ENCODE results near the gene FOXD2.
A peak's percentile ranks its signal among the peaks of the same experiment; 100 is the strongest.

Gene FOXD2

DNA sequence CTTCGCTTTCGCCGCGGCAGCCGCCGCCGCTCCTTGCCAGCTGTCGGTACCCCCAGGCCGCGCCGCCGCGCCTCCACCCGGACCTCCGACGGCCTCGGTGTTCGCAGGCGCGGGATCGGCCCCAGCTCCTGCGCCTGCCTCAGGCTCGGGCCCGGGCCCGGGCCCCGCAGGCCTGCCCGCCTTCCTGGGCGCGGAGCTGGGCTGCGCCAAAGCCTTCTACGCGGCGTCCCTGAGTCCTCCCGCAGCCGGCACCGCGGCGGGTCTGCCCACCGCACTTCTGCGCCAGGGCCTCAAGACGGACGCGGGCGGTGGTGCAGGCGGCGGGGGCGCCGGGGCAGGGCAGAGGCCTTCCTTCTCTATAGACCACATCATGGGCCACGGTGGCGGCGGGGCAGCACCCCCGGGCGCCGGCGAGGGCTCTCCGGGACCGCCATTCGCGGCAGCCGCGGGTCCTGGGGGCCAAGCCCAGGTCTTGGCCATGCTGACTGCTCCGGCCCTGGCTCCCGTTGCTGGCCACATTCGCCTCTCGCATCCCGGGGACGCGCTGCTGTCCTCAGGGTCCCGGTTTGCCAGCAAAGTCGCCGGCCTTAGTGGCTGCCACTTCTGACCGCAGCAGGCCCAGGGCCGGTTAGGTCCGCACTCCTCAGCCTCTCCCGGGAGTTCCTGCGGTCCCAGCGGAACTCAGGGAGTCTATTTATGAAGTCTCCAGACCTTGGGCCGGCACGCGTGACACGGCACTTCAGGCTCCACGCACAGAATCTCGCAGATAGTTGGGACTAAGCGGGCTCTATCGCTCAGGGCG lies 1.4 kb downstream of the FOXD2 start:
- Histone ChIP-seq H3K27ac (ENCODE audit: low read depth, low read length) (no peak overlapping the region), H3K27me3 (ENCODE audit: control insufficient read depth in 5 of 5, insufficient read depth in 4 of 5, low read length in 5 of 5) (peaks cover 25 to 57% (median 47%) of the 10 kb centered on the region in 5 donors), H3K4me1 (ENCODE audit: control insufficient read depth in 5 of 5, insufficient read depth in 5 of 5, low read length in 5 of 5) (peaks cover 0 to 38% (median 25%) of the 10 kb centered on the region in 5 donors), H3K9me3 (ENCODE audit: control insufficient read depth in 5 of 5, low read length in 5 of 5) (no peaks in the 10 kb centered on the region), H3K9ac (ENCODE audit: low read length in 5 of 5) (no peak overlapping the region), H3K4me3 (ENCODE audit: low read depth in 1 of 5, low read length in 5 of 5) (peak overlapping the region in 1 of 5 donors; percentile 17), H3K36me3 (ENCODE audit: control insufficient read depth in 5 of 5, insufficient read depth in 5 of 5, low read length in 5 of 5) (no peaks in the 10 kb centered on the region)

DNA sequence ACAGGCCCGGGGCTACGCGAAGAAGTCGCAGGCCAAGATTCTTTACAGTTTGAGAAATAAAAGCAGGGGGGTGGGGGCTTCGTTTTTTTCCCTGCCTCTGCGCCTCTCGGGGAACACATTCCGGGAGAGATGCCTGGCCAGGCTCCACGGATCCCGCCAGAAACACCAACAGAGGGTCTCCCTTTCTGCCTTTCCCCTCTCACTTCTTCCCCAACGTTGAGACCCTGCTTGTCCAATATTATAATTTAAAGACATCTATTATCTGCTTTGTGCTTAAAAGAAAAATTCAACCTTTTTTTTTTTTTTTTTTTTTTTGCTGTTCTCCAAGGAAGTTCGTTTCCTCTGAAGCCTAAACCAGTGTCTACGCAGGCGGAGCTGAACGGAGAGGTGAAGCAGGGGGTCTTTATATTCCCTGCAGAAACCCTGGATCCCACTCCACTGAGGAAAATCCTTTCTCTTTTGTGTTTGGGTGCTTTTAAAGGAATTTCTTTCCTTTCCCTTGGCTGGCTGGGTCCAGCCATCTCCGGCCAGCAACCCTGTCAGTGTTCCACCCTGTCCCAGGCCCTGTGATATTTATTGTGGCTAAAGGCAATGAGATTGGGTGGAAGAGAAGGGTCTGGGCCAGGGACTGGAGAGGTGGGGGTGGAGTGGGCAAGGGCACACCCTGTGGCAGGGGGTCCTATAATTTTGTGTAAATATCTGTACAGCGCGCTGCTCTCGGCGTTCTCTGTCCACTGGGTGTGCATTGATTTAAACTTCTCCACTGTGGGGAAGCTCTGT lies 2.2 kb downstream of the FOXD2 start:
- Histone ChIP-seq H3K27ac (ENCODE audit: low read depth, low read length) (no peak overlapping the region), H3K4me3 (ENCODE audit: low read depth in 1 of 5, low read length in 5 of 5) (no peak overlapping the region), H3K27me3 (ENCODE audit: control insufficient read depth in 5 of 5, insufficient read depth in 4 of 5, low read length in 5 of 5) (peaks cover 32 to 59% (median 55%) of the 10 kb centered on the region in 5 donors), H3K9me3 (ENCODE audit: control insufficient read depth in 5 of 5, low read length in 5 of 5) (no peaks in the 10 kb centered on the region), H3K4me1 (ENCODE audit: control insufficient read depth in 5 of 5, insufficient read depth in 5 of 5, low read length in 5 of 5) (peaks cover 0 to 38% (median 24%) of the 10 kb centered on the region in 5 donors), H3K9ac (ENCODE audit: low read length in 5 of 5) (no peak overlapping the region), H3K36me3 (ENCODE audit: control insufficient read depth in 5 of 5, insufficient read depth in 5 of 5, low read length in 5 of 5) (no peaks in the 10 kb centered on the region)

DNA sequence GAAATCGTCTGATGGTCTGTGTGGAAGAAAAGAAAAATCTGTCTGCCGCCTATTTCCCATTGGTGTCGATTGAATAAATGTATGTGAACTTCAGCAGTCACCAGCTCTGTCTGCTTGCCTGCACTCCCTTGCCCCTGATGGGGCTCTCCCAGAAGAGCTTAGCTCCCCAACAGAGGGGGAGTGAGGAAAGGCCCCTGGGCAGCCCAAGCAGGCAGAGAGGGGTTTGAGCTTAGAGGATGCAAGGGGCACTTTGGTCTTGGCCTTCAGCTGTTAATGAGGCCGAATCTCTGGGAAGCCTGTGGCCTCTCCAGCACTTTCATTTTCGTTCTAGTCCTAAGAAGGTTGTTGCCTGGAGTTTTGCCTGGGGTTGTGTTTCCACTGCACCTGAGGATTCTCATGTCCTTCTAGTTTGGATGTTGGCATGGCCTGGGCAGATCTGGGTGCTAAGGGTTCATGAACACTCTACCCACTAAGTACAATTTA lies 2.8 kb downstream of the FOXD2 start:
- no peaks in the 10 kb centered on the region for H3K9me3 ChIP-seq (ENCODE audit: control insufficient read depth in 5 of 5, low read length in 5 of 5)
- no peak overlapping the region for H3K27ac ChIP-seq (ENCODE audit: low read depth, low read length)
- H3K36me3 ChIP-seq (ENCODE audit: control insufficient read depth in 5 of 5, insufficient read depth in 5 of 5, low read length in 5 of 5) = no peaks in the 10 kb centered on the region
- peaks cover 0 to 40% (median 23%) of the 10 kb centered on the region in 5 donors for H3K4me1 ChIP-seq (ENCODE audit: control insufficient read depth in 5 of 5, insufficient read depth in 5 of 5, low read length in 5 of 5)
- no peak overlapping the region for H3K4me3 ChIP-seq (ENCODE audit: low read depth in 1 of 5, low read length in 5 of 5)
- peaks cover 38 to 65% (median 61%) of the 10 kb centered on the region in 5 donors for H3K27me3 ChIP-seq (ENCODE audit: control insufficient read depth in 5 of 5, insufficient read depth in 4 of 5, low read length in 5 of 5)
- H3K9ac ChIP-seq (ENCODE audit: low read length in 5 of 5) = no peak overlapping the region

DNA sequence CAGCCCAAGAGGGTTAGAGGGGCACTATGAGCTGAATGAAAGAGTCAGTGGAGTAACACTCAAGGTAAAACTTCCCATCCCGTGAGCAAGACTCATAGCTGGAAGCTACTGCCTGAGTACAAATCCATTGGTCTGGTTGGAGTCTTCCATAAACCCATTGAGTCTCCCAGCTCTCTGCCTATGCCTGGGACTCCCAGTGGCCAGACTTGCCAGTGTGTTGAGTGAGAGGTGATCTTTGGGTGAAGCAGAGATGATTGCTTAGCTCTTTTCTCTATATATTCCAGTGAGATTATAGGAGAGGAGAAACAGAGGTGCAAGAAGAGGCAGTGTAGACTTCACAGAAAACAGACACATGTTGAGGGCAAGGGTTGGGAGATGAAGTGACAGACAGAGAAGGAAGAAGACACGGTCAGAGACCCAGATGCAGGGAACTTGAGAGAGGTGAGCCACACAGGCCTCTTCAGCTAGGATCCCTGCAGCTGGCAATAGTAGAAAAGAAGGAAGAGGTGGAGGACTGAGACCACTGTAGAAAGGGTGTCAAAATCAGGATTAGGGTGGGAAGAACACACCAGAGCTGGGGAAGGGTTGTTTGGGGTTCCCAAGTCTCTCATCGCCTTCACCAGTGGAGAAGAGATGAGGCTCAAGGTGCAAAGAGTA lies 3.7 kb downstream of the FOXD2 start:
- H3K27me3 ChIP-seq (ENCODE audit: control insufficient read depth in 5 of 5, insufficient read depth in 4 of 5, low read length in 5 of 5) = peaks cover 45 to 74% (median 70%) of the 10 kb centered on the region in 5 donors
- no peaks in the 10 kb centered on the region for H3K9me3 ChIP-seq (ENCODE audit: control insufficient read depth in 5 of 5, low read length in 5 of 5)
- peaks cover 0 to 34% (median 17%) of the 10 kb centered on the region in 5 donors for H3K4me1 ChIP-seq (ENCODE audit: control insufficient read depth in 5 of 5, insufficient read depth in 5 of 5, low read length in 5 of 5)
- H3K36me3 ChIP-seq (ENCODE audit: control insufficient read depth in 5 of 5, insufficient read depth in 5 of 5, low read length in 5 of 5) = no peaks in the 10 kb centered on the region
- H3K9ac ChIP-seq (ENCODE audit: low read length in 5 of 5) = no peak overlapping the region
- H3K4me3 ChIP-seq (ENCODE audit: low read depth in 1 of 5, low read length in 5 of 5) = no peak overlapping the region
- no peak overlapping the region for H3K27ac ChIP-seq (ENCODE audit: low read depth, low read length)

DNA sequence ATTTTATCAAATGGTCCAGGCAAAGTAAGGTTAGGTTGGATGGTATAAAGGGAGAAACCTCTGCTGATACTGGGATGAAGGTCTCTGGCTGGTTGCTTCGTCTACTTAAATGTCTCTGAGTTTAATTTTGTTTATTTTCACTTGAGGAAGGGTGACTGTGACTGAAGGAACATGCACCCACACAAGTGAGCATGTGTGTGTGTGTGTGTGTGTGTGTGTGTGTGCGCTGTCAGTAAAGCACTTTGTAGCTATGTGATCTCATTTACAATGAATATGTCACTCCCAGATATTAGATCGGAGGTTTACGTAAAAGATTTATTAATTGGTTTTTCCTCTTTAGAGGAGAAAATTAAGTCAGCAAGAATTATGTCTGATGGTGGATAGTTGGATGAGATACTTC lies 4.4 kb downstream of the FOXD2 start:
- Histone ChIP-seq H3K27ac (ENCODE audit: low read depth, low read length) (no peak overlapping the region), H3K9me3 (ENCODE audit: control insufficient read depth in 5 of 5, low read length in 5 of 5) (no peaks in the 10 kb centered on the region), H3K9ac (ENCODE audit: low read length in 5 of 5) (no peak overlapping the region), H3K36me3 (ENCODE audit: control insufficient read depth in 5 of 5, insufficient read depth in 5 of 5, low read length in 5 of 5) (no peaks in the 10 kb centered on the region), H3K4me1 (ENCODE audit: control insufficient read depth in 5 of 5, insufficient read depth in 5 of 5, low read length in 5 of 5) (peaks cover 0 to 27% (median 11%) of the 10 kb centered on the region in 5 donors), H3K4me3 (ENCODE audit: low read depth in 1 of 5, low read length in 5 of 5) (no peak overlapping the region), H3K27me3 (ENCODE audit: control insufficient read depth in 5 of 5, insufficient read depth in 4 of 5, low read length in 5 of 5) (peaks cover 51 to 80% (median 76%) of the 10 kb centered on the region in 5 donors)

DNA sequence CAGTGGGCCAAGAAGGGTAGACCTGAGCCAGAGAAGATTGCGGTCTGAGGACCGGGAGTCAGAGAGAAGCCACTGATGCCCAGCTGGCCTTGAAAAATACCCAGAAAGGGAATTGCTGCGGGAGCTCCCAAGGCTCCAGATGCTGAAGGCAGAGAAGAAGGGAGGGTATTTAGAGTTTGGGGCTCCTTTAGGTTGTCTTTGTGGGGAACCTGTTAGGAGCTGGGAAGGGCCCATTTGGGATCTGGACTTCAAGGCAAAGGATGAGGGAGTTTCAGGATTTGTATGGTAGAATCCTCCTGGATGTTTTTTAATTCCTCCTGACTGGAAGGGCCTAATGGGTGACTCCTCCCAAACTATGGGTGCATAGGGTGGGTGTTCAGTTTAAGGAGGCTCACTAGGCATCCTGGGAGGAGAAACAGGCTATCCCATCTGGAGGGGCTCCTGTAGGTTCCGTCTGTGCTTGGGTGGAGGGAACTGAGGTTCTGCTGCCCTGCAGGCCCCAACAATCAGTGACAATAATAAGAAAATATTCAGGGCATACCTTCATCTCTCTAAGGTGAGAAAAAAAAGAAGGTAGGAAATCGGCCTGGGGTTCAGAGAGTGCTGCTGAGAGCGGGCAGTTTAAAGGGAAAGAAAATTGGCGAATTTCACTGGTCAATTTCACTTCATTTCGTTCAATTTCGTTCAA lies 5.1 kb downstream of the FOXD2 start:
- H3K9ac ChIP-seq (ENCODE audit: low read length in 5 of 5) = no peak overlapping the region
- peaks cover 54 to 85% (median 79%) of the 10 kb centered on the region in 5 donors for H3K27me3 ChIP-seq (ENCODE audit: control insufficient read depth in 5 of 5, insufficient read depth in 4 of 5, low read length in 5 of 5)
- no peaks in the 10 kb centered on the region for H3K36me3 ChIP-seq (ENCODE audit: control insufficient read depth in 5 of 5, insufficient read depth in 5 of 5, low read length in 5 of 5)
- H3K4me1 ChIP-seq (ENCODE audit: control insufficient read depth in 5 of 5, insufficient read depth in 5 of 5, low read length in 5 of 5) = peaks cover 0 to 24% (median 11%) of the 10 kb centered on the region in 5 donors
- no peaks in the 10 kb centered on the region for H3K9me3 ChIP-seq (ENCODE audit: control insufficient read depth in 5 of 5, low read length in 5 of 5)
- no peak overlapping the region for H3K27ac ChIP-seq (ENCODE audit: low read depth, low read length)
- H3K4me3 ChIP-seq (ENCODE audit: low read depth in 1 of 5, low read length in 5 of 5) = no peak overlapping the region

DNA sequence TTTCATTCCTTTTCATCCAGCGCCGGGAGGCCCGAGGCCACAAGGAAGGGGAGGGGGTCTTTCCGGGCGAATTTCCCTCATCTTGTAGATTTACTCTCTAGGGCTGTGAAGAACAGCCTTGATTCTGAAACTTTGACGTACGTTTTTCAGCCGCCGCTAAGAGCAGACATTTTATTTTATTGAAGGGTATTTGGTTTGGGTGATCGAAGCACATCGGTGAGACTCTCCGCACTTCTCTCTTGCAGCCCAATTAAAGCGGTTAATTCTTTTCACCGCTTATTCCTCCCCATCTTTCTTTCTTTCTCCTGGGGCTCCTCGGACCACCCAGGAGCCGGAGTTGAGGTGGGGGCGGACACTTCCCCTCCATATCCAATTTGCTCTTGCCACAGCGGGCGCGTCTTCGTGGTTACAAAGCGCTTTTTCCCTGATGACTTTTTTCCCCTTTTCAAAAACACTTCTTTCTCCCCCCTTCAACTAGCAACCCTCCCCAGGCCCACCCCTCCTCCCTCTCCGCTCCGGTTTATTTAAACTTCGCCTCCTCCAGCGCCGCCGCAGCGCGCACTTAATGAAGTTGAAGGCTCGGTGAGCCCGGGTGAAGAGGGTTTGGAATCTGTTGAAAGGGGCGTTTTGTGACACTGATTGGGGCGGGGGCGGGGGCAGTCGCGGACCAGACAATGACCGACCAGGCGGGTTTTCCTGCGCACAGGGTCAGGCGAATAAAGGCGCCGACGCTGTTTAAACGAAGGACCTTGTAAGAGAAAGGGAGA lies 5.9 kb downstream of the FOXD2 start:
- Histone ChIP-seq H3K36me3 (ENCODE audit: control insufficient read depth in 5 of 5, insufficient read depth in 5 of 5, low read length in 5 of 5) (no peaks in the 10 kb centered on the region), H3K9me3 (ENCODE audit: control insufficient read depth in 5 of 5, low read length in 5 of 5) (no peaks in the 10 kb centered on the region), H3K4me1 (ENCODE audit: control insufficient read depth in 5 of 5, insufficient read depth in 5 of 5, low read length in 5 of 5) (peaks cover 0 to 19% (median 10%) of the 10 kb centered on the region in 5 donors), H3K27ac (ENCODE audit: low read depth, low read length) (no peak overlapping the region), H3K4me3 (ENCODE audit: low read depth in 1 of 5, low read length in 5 of 5) (no peak overlapping the region), H3K27me3 (ENCODE audit: control insufficient read depth in 5 of 5, insufficient read depth in 4 of 5, low read length in 5 of 5) (peaks cover 62 to 92% (median 83%) of the 10 kb centered on the region in 5 donors), H3K9ac (ENCODE audit: low read length in 5 of 5) (no peak overlapping the region)

DNA sequence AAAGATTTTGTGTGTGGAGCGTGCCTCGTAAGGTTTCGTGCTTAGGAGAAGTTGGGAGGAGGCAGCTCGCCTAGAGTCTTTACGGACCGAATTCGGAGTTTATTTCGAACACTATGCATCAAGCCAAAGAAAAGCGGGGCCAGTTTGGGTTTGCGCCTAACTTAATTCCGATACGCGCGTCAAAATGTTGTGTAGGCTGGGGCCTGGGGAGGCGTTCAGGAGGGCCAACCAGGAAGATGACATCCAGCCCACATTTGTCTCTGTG lies 6.4 kb downstream of the FOXD2 start:
- peak overlapping the region; percentile 35 to 61 (median 52) for H3K4me3 ChIP-seq (ENCODE audit: low read depth in 1 of 5, low read length in 5 of 5)

More for the DNA sequence above, 6.4 kb downstream of the FOXD2 start:
- H3K27ac ChIP-seq (ENCODE audit: low read depth, low read length) = no peak overlapping the region
- no peaks in the 10 kb centered on the region for H3K36me3 ChIP-seq (ENCODE audit: control insufficient read depth in 5 of 5, insufficient read depth in 5 of 5, low read length in 5 of 5)
- H3K9me3 ChIP-seq (ENCODE audit: control insufficient read depth in 5 of 5, low read length in 5 of 5) = no peaks in the 10 kb centered on the region
- H3K9ac ChIP-seq (ENCODE audit: low read length in 5 of 5) = no peak overlapping the region
- H3K4me1 ChIP-seq (ENCODE audit: control insufficient read depth in 5 of 5, insufficient read depth in 5 of 5, low read length in 5 of 5) = peaks cover 0 to 15% (median 10%) of the 10 kb centered on the region in 5 donors
- peaks cover 64 to 94% (median 83%) of the 10 kb centered on the region in 5 donors for H3K27me3 ChIP-seq (ENCODE audit: control insufficient read depth in 5 of 5, insufficient read depth in 4 of 5, low read length in 5 of 5)

Data from subcutaneous abdominal adipose tissue (tissue), 5 donors.